ENCODE measurements around the gene GABPB2.

The GABPB2 gene

DNA sequence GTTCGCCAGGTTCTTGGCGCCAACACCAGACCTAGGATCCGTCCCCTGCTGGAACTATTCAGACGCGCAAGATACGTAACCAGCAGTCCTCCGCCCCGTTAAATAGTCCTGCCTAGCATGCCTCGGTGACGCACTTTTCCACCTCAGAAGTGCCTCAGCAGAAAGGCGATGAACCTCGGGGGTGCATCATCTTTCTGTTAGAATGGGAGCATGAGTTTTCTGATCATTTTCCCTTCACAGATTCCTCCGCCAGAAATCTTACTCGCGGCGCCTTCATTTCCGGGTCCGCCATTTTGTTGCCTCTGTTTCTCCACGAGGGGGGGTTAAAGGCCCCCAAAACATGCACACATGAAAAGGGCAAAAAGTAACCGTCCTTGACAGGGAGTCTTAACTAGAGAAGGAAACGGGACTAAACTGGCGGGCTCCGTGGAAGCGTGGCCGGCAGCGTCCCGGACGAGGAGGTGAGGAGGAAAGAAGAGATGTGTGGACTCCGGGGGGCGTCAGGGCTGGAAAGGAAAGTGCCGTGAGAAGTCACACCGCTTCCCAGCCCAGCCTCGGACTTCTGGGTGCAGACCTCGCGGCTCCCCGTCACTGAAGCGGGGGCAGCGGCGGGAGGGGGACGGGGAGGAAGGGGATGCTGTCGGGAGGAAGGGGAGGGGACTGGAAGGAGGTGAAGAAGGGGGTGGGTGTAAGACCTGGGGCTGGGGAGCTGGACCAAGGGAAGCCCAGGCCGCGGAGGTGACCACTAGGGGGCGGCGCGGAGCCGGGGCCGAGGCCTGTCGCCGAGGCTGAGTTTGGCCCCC, at the start of gene GABPB2:
GABPB2 (plus strand) TSS at position 288 of the 803 bp plus-strand sequence. CDS start 17,429 bp downstream, outside the sequence.
- DNase-seq (ENCODE audit: low spot score): peak; percentile 86

GRCh38 chr1:151024540-151025146, 45.9 kb upstream of the GABPB2 start:
- peak; percentile 81 for DNase-seq (ENCODE audit: low spot score)

- DNase-seq (ENCODE audit: low spot score): no peak
Measured at GRCh38 chr1:151026460-151026859, 44.1 kb upstream of the GABPB2 start.

DNA sequence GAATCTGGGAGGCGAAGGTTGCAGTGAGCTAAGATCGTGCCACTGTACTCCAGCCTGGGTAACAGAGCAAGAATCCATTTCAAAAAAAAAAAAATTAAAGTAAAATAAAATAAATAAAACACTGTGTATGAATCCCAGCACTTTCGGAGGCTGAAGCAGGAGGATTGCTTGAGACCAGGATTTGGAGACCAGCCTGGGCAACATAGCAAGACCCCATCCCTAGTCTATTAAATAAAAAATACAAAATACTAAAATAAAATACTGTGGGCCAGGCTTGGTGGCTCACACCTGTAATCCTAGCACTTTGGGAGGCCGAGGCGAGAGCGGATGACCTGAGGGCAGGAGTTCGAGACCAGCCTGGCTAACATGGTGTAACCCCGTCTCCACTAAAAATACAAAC, 38.4 kb upstream of the GABPB2 start:
- no peak for DNase-seq (ENCODE audit: low spot score)

GRCh38 chr1:151035167-151035566, 35.4 kb upstream of the GABPB2 start:
- DNase-seq (ENCODE audit: low spot score): no peak

DNA sequence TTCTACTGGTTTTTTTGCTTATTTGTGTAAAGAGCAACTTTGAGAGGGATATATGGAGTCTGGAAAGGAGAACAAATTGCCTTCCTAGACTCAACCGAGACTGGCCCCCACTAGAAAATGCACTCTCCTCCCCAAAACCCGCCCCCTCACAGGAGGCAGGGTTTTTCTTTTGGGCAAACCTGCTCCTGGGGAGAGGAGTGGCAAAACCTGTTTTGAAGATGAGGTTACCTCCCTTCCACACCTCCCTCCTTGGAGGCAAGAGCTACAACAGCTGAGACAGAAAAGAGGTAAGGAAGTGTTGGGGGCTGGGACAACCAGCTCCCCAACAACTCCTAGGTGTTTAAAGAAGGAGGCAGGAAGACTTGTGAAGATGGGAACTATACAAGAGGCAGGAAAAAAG, 34.2 kb upstream of the GABPB2 start, which contains the start of gene BNIPL:
BNIPL (plus strand) TSS at position 231 of the 400 bp plus-strand sequence; CDS start at position 371, 140 bp downstream.
- DNase-seq (ENCODE audit: low spot score): no peak

DNA sequence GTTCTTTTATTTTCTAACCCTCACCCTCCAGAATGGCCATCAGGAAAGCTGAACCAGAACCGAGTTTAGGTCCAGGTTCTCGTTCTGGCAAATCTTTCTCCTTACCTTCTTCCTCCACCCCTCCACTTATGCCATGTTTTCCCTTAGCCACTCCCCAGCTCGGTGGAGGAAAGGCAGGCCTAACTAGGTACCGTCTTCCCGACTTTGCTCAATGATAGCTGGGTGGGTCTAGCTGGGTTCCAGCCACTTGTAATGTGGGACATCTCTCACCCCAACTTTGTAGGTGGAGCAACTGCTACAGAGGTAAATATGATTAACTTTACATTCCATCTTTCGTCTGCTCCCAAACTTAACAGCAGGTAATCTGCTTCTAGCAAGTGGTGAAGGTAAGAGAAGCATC, 33.5 kb upstream of the GABPB2 start:
- no peak for DNase-seq (ENCODE audit: low spot score)

- DNase-seq (ENCODE audit: low spot score): no peak
Measured at GRCh38 chr1:151039521-151039920, 31.0 kb upstream of the GABPB2 start.

DNA sequence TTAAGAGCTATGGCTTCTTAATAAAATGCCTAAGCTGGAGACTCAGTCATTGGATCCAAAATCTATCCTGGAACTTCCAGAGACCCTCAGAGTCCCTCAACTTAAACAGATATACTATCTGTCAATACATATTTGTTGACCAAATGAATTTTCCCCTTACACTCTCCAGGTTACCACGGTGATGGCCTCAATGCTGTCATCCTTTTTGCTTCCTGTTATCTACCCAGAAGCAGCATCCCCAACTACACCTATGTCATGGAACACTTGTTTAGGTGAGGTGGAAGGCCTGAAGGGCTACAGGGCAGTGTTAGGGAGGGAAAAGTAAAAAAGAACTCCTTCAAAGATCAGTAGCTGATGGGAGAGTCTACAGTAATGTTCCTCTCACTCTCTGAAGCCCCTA, 27.4 kb upstream of the GABPB2 start:
- DNase-seq (ENCODE audit: low spot score): no peak

GRCh38 chr1:151047591-151047924, 23.0 kb upstream of the GABPB2 start, which contains the start of gene C1orf56:
Gene C1orf56 (plus strand): TSS chr1:151047751. CDS start chr1:151047848, 97 bp downstream.
- DNase-seq (ENCODE audit: low spot score): peak; percentile 87

- peak; percentile 79 for DNase-seq (ENCODE audit: low spot score)
Measured at GRCh38 chr1:151047925-151048644, 22.5 kb upstream of the GABPB2 start.

DNA sequence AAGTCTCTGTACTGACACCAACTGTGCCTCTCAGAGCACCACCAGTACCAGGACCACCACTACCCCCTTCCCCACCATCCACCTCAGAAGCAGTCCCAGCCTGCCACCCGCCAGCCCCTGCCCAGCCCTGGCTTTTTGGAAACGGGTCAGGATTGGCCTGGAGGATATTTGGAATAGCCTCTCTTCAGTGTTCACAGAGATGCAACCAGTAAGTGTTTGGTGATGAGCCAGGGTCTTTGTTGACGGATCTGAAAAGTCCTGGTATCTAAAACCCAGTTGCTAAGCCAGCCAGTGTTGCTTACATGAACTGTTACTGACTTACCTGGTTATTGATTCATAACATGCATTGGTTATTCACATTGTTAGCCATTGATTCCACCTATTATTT, 21.9 kb upstream of the GABPB2 start:
- no peak for DNase-seq (ENCODE audit: low spot score)

DNA sequence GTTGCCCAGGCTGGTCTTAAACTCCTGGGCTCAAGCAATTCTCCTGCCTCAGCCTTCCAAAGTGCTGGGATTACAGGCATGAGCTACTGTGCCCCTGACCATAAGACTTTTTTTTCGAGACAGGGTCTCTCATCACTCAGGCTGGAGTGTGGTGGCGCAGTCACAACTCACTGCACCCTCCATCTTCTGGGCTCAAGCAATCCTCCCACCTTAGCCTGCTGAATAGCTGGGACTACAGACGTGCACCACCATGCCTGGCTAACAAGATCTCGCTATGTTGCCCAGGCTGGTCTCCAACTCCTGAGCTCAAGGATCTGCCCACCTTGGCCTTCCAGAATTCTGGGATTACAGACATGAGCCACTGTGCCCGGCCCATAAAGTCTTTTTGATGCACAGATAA, 21.1 kb upstream of the GABPB2 start:
- no peak for DNase-seq (ENCODE audit: low spot score)

- no peak for DNase-seq (ENCODE audit: low spot score)
Measured at GRCh38 chr1:151050051-151050688, 20.4 kb upstream of the GABPB2 start.

- DNase-seq (ENCODE audit: low spot score): no peak
Measured at GRCh38 chr1:151051356-151052009, 19.1 kb upstream of the GABPB2 start.

DNA sequence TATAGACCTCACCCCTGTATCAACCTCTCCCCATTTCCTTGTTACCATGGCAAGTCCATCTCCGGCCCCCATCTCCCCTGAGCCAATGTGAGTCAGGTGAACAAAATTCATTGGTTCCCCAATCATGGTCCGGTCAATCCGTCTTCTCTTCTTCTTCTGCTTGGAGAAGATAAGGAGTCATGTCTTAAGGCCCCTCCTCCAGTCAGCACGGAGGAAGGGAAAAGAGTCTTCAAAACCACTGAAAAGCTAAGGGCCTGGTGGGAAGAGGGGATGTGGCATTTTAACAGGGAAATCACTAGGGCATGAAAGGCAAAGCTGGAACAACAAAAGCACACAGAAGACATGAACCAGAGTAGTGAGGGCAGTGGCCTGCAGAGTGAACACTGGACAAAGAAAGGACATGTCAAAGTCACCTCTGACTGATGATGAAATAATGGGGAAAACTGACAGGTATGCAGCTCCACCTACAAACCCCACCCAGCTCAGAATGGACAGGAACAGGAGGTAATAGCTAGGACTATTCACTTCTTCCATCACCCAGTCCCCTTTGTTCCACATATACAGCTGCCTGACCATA, 15.5 kb upstream of the GABPB2 start:
- no peak for DNase-seq (ENCODE audit: low spot score)

GRCh38 chr1:151055581-151055980, 15.0 kb upstream of the GABPB2 start:
- no peak for DNase-seq (ENCODE audit: low spot score)

DNA sequence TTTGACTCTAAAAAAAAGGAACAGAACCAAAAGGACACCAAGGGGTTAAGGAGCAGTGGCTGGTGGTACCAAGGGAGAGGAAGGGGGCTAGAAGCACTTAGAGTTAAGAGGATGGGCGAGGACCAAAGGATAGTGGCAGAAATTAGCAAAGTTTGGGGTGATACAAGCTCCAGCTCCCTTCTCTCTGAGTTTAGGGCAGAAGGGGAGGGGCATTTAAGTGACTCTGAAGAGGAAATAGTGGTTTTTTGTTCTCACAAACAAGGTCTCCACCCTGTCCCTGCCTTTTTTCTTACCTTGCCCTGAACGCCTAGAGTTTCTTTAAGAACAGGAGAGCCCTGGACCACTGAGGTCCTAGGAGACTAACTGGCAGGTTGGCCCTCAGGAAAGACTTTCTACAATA, 14.4 kb upstream of the GABPB2 start:
- DNase-seq (ENCODE audit: low spot score): no peak

GRCh38 chr1:151058692-151059091, 11.9 kb upstream of the GABPB2 start:
- DNase-seq (ENCODE audit: low spot score): no peak

DNA sequence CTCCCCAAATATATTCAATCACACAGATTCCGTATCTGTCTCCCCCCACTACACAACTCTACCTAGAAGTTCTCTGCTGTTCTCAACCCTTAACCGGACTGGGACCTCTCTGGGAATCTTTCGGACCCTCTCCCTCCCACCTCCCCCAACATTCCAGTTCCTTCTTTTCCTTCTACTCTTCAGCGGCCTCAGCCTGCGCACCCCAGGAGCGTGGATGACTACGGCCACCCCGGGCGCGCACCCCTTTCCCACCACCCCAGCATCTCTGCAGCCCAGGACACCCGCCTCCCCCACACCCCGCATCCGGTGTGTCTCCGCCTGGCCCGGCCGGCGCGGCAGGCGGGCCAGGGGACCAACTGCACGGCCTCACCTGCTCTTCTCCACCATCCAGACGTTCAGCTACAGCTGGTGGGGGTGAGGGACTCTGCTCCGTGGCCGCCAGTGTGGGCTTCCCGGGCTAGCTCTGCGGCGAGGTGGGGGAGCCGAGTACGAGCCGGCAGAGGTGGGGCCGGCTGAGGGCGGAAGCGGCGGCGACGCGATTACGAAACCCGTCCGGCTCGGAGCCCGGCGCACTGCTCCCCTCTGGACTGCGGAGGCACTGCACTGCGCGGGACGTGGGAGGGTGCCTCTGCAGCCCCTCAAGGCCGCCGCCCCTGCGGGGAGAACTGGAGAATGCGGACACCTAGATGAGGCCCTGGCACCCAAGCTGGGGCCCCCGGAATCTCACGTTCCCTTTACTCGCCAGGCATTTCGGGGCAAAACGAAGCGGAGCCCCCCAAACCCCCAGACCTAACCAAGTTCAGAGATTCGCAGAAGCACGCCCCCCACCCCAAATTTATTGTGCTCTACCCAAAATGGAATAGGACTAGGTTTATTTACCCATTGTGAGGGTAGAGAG, 11.2 kb upstream of the GABPB2 start, which contains the start of gene CDC42SE1:
CDC42SE1 (minus strand) TSS at position 514 of the 898 bp plus-strand sequence. CDS start 3,892 bp downstream, outside the sequence.
- DNase-seq (ENCODE audit: low spot score): peak; percentile 88

Data from hepatic stellate cell (primary cell).